ENCODE measurements around the gene PATZ1. TPM values are rescaled to one million over a fixed set of nuclear protein-coding genes. Genes with fewer than 3 reads are reported as not detected.

PATZ1 gene
- total and polyA plus RNA-seq, 9 of the 15 experiments (the other 6 are each of a cell fraction or from before 2014, with no cell fraction given): 0.63 to 7.8 (median 4.2) TPM

DNA sequence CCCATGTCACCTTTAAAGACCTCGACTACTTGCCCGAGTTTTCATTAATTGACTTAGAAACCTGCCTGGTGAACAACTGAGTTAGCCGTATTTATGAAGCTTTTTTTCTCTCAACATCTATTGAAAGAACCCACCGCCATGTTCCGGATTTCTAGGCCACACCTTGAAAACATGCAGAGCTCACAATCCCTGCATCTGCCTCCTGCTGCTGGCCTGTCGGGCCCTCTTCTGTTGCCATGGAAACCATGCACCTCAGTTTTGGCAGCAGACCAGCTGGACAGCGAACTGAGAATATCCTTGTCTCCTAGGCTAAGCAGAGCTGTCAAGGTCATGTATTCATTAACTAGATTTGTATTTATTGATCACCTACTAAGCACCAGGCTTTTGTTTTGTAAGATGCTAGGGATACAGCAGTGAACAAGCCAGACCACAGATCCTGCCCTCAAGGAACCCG is 4.3 kb upstream of the PATZ1 start (continued):
- TF ChIP-seq, protein P1, sequence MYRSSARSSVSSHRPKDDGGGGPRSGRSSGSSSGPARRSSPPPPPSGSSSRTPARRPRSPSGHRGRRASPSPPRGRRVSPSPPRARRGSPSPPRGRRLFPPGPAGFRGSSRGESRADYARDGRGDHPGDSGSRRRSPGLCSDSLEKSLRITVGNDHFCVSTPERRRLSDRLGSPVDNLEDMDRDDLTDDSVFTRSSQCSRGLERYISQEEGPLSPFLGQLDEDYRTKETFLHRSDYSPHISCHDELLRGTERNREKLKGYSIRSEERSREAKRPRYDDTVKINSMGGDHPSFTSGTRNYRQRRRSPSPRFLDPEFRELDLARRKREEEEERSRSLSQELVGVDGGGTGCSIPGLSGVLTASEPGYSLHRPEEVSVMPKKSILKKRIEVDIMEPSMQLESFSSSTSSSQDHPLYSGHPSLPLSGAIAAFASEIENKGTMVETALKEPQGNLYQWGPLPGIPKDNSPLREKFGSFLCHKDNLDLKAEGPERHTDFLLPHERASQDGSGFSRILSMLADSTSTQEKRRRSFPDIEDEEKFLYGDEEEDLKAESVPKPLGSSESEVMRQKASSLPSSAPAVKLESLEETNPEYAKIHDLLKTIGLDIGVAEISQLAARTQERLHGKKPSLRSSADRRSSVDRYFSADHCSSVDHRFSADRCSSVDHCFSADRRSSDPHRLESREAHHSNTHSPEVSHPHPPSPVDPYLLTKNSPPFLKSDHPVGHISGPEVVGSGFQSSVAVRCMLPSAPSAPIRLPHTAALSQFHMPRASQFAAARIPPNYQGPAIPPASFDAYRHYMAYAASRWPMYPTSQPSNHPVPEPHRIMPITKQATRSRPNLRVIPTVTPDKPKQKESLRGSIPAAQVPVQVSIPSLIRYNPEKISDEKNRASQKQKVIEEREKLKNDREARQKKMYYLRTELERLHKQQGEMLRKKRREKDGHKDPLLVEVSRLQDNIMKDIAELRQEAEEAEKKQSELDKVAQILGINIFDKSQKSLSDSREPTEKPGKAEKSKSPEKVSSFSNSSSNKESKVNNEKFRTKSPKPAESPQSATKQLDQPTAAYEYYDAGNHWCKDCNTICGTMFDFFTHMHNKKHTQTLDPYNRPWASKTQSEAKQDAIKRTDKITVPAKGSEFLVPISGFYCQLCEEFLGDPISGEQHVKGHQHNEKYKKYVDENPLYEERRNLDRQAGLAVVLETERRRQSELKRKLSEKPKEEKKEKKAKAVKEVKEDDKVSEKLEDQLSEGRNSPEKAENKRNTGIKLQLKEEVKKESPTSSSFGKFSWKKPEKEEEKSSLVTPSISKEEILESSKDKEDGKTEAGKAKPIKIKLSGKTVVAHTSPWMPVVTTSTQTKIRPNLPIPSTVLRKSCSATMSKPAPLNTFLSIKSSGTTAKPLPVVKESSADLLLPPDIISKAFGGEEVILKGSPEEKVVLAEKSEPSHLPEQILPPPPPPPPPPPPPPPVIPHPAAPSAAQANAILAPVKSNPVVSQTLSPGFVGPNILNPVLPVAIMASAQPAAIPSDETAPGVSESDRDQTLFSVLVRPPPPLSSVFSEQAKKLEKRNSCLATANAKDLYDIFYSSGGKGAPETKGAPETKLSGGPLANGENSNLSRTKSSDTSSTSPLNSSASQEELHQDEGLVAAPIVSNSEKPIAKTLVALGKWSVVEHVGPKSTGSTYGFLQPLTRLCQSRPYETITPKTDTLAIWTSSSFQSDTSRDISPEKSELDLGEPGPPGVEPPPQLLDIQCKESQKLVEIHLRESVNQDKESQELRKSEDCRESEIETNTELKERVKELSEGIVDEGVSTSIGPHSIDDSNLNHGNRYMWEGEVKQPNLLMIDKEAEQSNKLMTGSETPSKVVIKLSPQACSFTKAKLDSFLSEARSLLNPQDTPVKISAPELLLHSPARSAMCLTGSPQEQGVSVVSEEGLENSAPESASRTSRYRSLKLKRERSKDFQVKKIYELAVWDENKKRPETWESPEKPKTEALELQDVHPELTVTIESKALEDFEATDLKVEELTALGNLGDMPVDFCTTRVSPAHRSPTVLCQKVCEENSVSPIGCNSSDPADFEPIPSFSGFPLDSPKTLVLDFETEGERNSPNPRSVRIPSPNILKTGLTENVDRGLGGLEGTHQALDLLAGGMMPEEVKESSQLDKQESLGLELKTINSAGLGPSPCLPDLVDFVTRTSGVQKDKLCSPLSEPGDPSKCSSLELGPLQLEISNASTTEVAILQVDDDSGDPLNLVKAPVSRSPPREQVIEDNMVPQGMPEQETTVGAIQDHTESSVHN (IDR thresholded peaks at IDR 0.05; ENCODE audit: borderline replicate concordance in 1 of 2, low read depth in 1 of 2): no peak

DNA sequence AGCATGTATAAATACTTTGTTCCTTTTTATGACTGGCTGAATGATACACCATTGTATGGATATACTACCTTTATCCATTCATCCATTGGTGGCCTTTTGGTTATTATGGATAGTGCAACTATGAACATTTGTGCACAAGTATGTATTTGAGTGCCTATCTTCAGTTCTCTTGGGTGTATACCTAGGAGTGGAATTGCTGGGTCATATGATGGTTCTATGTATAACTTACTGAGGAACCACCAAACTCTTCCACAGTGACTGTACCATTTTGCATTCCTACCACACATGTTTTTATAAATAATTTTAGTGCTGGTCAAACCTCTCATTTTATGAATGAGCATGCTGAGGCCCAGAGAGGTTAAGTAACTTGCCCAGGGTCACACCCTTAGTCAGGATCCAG is 3.8 kb upstream of the PATZ1 start:
- in situ Hi-C loops (cut with MboI): loop anchor here (5.0 kb wide), 1 partner anchor 47 kb away; the partner anchor contains the start of gene DRG1
- CTCF ChIA-PET (ENCODE audit: low intra/inter-chr PET ratio): no interaction called here
- ATAC-seq: no peak

More for the DNA sequence above, 3.8 kb upstream of the PATZ1 start:
- Histone ChIP-seq H3K9ac (ENCODE audit: insufficient read depth in 1 of 2, low read depth in 2 of 2, low read length in 2 of 2) (no peak overlapping the region), H2AFZ (ENCODE audit: low read depth, low read length) (no peak overlapping the region), H3K27ac (ENCODE audit: extremely low read depth, low read depth, low read length) (no peak overlapping the region), H3K27me3 (ENCODE audit: control insufficient read depth in 2 of 2, insufficient read depth in 2 of 2, low read length in 2 of 2) (no peaks in the 10 kb centered on the region), H3K9me1 (ENCODE audit: control insufficient read depth, insufficient read depth, low read length) (no peaks in the 10 kb centered on the region), H4K20me1 (replicated peaks; ENCODE audit: control insufficient read depth, insufficient read depth, low read length) (0 out of 2 replicates have a peak, but pooled peaks cover 2% of the 10 kb centered on the region), H3K4me2 (ENCODE audit: insufficient read depth, low read length) (no peak overlapping the region), H3K36me3 (ENCODE audit: control insufficient read depth, insufficient read depth, low read length) (0 out of 3 replicates have a peak, but pooled peaks cover under 1% of the 10 kb centered on the region), H3K79me2 (ENCODE audit: control insufficient read depth, insufficient read depth, low read length) (no peaks in the 10 kb centered on the region; the same call in 2 of the 3 replicates), H3K4me3 (no peak overlapping the region), H3K4me1 (replicated peaks in 1 of 2; ENCODE audit: control insufficient read depth in 2 of 2, insufficient read depth in 2 of 2, low read length in 2 of 2) (peaks cover 0 to 21% of the 10 kb centered on the region in 2 experiments; a peak in 4 of 5 replicates), H3K9me3 (replicated peaks; ENCODE audit: control insufficient read depth, insufficient read depth, low read depth, low read length) (no peaks in the 10 kb centered on the region)
- DNase-seq (ENCODE audit: extremely low read depth in 1 of 4, low spot score in 3 of 4): no peak
- FAIRE-seq: no peak
- POLR2A ChIA-PET: no interaction called here
- no peak for TF ChIP-seq TCF15 (CRISPR knock-in tag; IDR thresholded peaks at IDR 0.05)
- no peak for TF ChIP-seq CAMTA2 (CRISPR knock-in tag; conservative IDR thresholded peaks at IDR 0.05)
- no TSS peak for BruUV-seq (replicated peaks)
- intact Hi-C loops (cut with micrococcal nuclease): loop anchor here (5.0 kb wide), 1 partner anchor 47 kb away; the partner anchor contains the start of gene DRG1

Data from K562 (cell line).